ENCODE data around the gene SLC12A1. TPM values are rescaled to one million over a fixed set of nuclear protein-coding genes. Genes with fewer than 3 reads are reported as not detected.

SLC12A1 gene
- total and polyA plus RNA-seq, 11 donors: not detected

DNA sequence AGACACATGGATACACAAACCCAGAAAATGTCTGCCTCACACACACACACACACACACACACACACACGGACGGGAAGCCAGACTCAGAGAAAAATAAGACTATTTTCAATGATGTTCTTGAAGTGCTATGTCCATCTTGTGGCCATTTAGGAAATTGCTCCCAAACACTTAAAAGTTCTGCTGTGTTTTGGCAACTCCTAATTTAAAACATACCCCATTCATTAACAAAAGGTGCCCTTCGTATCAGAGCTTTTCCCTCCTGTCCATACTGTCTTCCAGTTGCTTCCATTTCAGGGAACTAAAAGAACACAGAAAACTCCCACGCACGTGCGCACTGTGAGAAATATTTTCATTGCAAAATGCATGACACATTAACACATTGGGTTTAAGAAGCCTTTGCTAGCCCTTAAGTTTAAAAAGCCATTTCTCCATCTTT, 44.6 kb downstream of the SLC12A1 start:
- ATAC-seq (peak in 1 of 4 donors; percentile 28), DNase-seq (peak in 3 of 5 donors; percentile 9 to 31 (median 20))
- 33 to 40% (median 39%) methylated on average over 6 of the region's 6 CpGs for WGBS, 4 donors
- Histone ChIP-seq H3K4me3 (no peak overlapping the region), H3K36me3 (no peaks in the 10 kb centered on the region), H3K4me1 (no peaks in the 10 kb centered on the region), H3K27ac (no peak overlapping the region), H3K9me3 (no peaks in the 10 kb centered on the region), H3K27me3 (peaks cover 0 to 5% (median 0%) of the 10 kb centered on the region in 9 donors)
- intact Hi-C loops (cut with DNase I): loop anchor here in 4 of 10 donors (5.0 to 10.0 kb wide), 2 partner anchors 138 to 1056 kb away; no protein-coding TSS in a partner anchor
- TF ChIP-seq, protein P1, sequence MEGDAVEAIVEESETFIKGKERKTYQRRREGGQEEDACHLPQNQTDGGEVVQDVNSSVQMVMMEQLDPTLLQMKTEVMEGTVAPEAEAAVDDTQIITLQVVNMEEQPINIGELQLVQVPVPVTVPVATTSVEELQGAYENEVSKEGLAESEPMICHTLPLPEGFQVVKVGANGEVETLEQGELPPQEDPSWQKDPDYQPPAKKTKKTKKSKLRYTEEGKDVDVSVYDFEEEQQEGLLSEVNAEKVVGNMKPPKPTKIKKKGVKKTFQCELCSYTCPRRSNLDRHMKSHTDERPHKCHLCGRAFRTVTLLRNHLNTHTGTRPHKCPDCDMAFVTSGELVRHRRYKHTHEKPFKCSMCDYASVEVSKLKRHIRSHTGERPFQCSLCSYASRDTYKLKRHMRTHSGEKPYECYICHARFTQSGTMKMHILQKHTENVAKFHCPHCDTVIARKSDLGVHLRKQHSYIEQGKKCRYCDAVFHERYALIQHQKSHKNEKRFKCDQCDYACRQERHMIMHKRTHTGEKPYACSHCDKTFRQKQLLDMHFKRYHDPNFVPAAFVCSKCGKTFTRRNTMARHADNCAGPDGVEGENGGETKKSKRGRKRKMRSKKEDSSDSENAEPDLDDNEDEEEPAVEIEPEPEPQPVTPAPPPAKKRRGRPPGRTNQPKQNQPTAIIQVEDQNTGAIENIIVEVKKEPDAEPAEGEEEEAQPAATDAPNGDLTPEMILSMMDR (IDR thresholded peaks at IDR 0.05): peak; percentile 21 to 61 (median 49)
- TF ChIP-seq POLR2A (IDR thresholded peaks at IDR 0.05): no peak

DNA sequence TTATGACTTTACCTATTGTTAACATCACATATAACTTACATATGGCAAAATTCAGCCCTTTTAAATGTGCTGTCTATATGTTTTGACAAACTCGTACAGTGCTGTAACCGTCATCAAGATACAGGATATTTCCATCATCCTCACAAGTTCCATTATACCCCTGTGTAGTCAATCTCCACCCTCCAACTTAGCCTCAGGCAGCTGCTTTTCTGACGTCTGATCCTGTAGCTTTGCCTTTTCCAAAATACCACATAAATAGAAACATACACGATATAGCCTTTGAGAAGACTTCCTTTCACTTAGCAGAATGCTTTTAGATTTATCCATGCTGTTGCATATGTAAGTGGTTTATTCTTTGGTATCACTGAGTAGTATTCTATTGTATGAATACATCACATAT, 47.1 kb downstream of the SLC12A1 start:
- DNase-seq (no peak), ATAC-seq (no peak)
- intact Hi-C loops (cut with DNase I): loop anchor here in 4 of 10 donors (5.0 to 10.0 kb wide), 2 partner anchors 141 to 1058 kb away; no protein-coding TSS in a partner anchor
- 46 to 63% (median 54%) methylated on average over 4 of the region's 4 CpGs for WGBS, 4 donors
- Histone ChIP-seq H3K4me3 (no peak overlapping the region), H3K27ac (no peak overlapping the region), H3K9me3 (no peaks in the 10 kb centered on the region), H3K36me3 (no peaks in the 10 kb centered on the region), H3K27me3 (peaks cover 0 to 5% (median 0%) of the 10 kb centered on the region in 9 donors), H3K4me1 (no peaks in the 10 kb centered on the region)
- TF ChIP-seq POLR2A (IDR thresholded peaks at IDR 0.05): no peak
- TF ChIP-seq, protein P1 (IDR thresholded peaks at IDR 0.05): no peak

DNA sequence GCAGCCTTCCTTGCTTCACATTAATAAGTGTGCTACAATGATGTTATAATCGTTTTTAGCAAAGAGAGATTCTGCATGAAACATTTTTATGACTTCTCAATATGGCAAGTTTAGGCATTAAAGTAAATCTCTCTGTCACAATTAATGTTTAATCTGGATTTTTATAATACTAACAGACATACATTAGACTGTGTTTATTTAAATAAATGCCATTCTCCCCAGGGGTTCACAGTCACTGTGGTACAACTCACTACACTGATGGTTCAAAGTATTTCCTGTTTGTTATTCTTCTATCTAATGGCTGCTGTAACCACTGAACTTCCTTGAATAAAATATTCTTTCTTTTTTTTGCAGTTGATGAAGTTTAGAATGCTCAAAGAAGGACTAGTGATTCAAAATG, 59.0 kb downstream of the SLC12A1 start:
- H3K9me3 ChIP-seq: no peaks in the 10 kb centered on the region
- DNase-seq (no peak), ATAC-seq (no peak)
- intact Hi-C loops (cut with DNase I): no loop called here
- H3K27me3 ChIP-seq: peaks cover 0 to 16% (median 0%) of the 10 kb centered on the region in 9 donors
- WGBS, 4 donors: 63 to 72% (median 68%) methylated on average over 1 of the region's 1 CpG
- H3K4me3 ChIP-seq: no peak overlapping the region
- no peak overlapping the region for H3K27ac ChIP-seq
- H3K4me1 ChIP-seq: no peaks in the 10 kb centered on the region
- no peaks in the 10 kb centered on the region for H3K36me3 ChIP-seq
- TF ChIP-seq, protein P1 (IDR thresholded peaks at IDR 0.05): no peak
- TF ChIP-seq POLR2A (IDR thresholded peaks at IDR 0.05): no peak

DNA sequence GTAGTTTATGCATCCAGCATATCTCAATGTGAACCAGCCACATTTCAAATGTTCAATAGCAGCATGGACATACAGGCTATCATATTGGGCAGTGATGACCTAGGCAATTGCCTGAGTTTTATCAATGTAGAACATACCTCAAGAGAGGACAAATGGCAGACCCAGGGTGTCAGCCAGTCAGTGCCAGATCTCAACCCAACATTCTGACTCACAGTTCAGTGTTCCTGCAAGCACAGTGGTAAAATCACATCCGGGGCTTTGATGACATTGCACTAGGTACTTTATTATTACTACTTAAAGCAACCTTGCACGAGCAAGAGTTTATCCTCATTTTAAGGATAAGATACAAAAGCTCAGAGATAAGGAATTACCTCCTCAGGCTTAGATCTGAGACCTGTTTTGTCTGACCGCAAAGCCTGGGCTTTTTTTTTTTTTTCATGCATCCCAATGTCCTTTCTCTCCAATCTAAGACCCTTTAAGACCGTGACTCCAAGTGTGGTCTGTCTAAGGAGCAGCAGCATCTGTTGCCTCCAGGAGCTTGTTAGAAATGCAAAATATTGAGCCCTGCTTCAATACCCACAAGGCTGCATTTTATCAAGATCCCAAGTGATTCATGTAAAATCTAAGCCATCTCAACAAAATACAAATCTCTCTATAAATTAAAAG, 60.1 kb downstream of the SLC12A1 start:
- H3K36me3 ChIP-seq: no peaks in the 10 kb centered on the region
- TF ChIP-seq, protein P1 (IDR thresholded peaks at IDR 0.05): no peak
- TF ChIP-seq POLR2A (IDR thresholded peaks at IDR 0.05): no peak
- ATAC-seq (no peak), DNase-seq (no peak)
- no peak overlapping the region for H3K27ac ChIP-seq
- H3K27me3 ChIP-seq: peaks cover 0 to 18% (median 3%) of the 10 kb centered on the region in 9 donors
- no peaks in the 10 kb centered on the region for H3K4me1 ChIP-seq
- no peaks in the 10 kb centered on the region for H3K9me3 ChIP-seq
- WGBS, 4 donors: 31 to 44% (median 40%) methylated on average over 4 of the region's 4 CpGs
- no peak overlapping the region for H3K4me3 ChIP-seq
- intact Hi-C loops (cut with DNase I): no loop called here

Data from heart left ventricle (tissue), 16 donors.